ENCODE measurements around the gene OR7G3. TPM values are rescaled to one million over a fixed set of nuclear protein-coding genes. Genes with fewer than 3 reads are reported as not detected.

Gene OR7G3
- total and polyA plus RNA-seq, 2 donors (not counting 1 experiment from before 2014, with no cell fraction given): not detected

DNA sequence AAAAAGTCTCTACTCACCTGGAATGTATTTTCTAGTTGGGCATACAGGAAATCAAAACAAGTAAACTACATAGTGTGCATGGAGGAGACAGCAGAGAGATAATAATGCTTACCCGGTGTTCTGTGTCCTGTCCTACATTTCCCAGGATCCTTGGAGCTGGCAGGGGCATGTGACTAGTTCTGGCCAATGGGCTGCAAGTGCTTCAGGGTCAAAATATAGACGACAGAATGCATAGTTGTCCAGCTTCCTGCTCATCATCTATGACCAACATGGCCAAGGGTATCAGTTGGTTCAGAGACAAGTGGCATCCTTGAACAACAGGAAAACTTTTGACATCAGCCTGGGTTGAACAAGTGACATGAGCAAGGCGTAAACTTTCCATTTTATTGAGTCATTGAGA, 21.9 kb upstream of the OR7G3 start:
- DNase-seq (no peak), ATAC-seq (ENCODE audit: low read depth) (no peak)
- H3K4me2 ChIP-seq (replicated peaks; ENCODE audit: low read depth, low read length, poor library complexity, severe bottlenecking): no peak overlapping the region
- H3K9ac ChIP-seq (ENCODE audit: low read length): no peak overlapping the region
- Mint-ChIP-seq H3K27me3 (no peaks in the 10 kb centered on the region), H3K4me3 (no peak overlapping the region), H3K27ac (no peak overlapping the region), H3K4me1 (peaks cover 44% of the 10 kb centered on the region), H3K9me3 (ENCODE audit: insufficient read depth) (peaks cover 9% of the 10 kb centered on the region)
- H4K20me1 ChIP-seq (ENCODE audit: control insufficient read depth, insufficient read depth, low read length, poor library complexity, severe bottlenecking): peaks cover 73% of the 10 kb centered on the region
- ChIA-PET CTCF (no interaction called here), POLR2A (no interaction called here)
- TF ChIP-seq EZH2 (IDR thresholded peaks at IDR 0.05; ENCODE audit: borderline replicate concordance, insufficient read depth, low read depth, low read length, poor library complexity, severe bottlenecking): no peak
- TF ChIP-seq CTCF (IDR thresholded peaks at IDR 0.05): no peak
- H3K79me2 ChIP-seq (ENCODE audit: control insufficient read depth, insufficient read depth, low read length): peaks cover 100% of the 10 kb centered on the region
- intact Hi-C loops (cut with micrococcal nuclease): no loop called here
- H3K27ac ChIP-seq (ENCODE audit: low read length in 2 of 2): no peak overlapping the region
- H3K36me3 ChIP-seq (replicated peaks in 1 of 2; ENCODE audit: control extremely low read depth in 1 of 2, control insufficient read depth in 1 of 2, extremely low read depth in 1 of 2, insufficient read depth in 2 of 2, low read length in 1 of 2): peaks cover 0 to 46% of the 10 kb centered on the region in 2 experiments
- 90% methylated on average over 2 of the region's 3 CpGs for WGBS (ENCODE audit: insufficient coverage)
- peaks cover 6 to 39% (median 26%) of the 10 kb centered on the region in 3 donors for H3K9me3 ChIP-seq (ENCODE audit: control extremely low read depth in 1 of 3, control insufficient read depth in 2 of 3, insufficient read depth in 1 of 3, low read length in 2 of 3)
- H3K27me3 ChIP-seq (replicated peaks in 1 of 4; ENCODE audit: control extremely low read depth in 1 of 4, control insufficient read depth in 3 of 4, insufficient read depth in 4 of 4, low read length in 3 of 4): no peaks in the 10 kb centered on the region
- H3K4me3 ChIP-seq (ENCODE audit: control extremely low read depth in 1 of 5, extremely low read depth in 1 of 5, insufficient read depth in 1 of 5, low read depth in 2 of 5, low read length in 4 of 5): no peak overlapping the region
- peaks cover 0 to 6% of the 10 kb centered on the region in 2 donors for H3K4me1 ChIP-seq (ENCODE audit: control insufficient read depth in 2 of 2, insufficient read depth in 2 of 2, low read length in 2 of 2)
- no peak overlapping the region for H2AFZ ChIP-seq (ENCODE audit: insufficient read depth, low read depth, low read length, poor library complexity, severe bottlenecking)

DNA sequence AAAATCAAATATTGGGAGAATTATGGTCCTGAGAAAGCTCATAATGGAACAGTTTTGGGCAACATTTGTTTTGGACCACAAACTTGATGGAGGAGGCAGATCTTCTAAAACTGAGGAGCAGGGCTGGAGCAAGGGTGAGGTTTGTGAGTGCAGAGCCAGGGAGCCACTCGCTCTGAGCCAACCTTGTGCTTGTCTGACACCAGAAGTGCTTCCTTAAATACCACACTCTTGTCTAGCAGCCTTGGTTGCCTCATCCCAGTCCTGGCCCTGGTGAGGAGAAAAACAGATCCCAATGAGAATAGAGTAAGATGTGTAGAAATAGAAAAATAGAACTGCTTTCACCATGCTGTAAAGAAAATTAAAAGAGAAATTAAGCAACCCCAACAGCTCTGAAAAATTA, 20.1 kb upstream of the OR7G3 start:
- DNase-seq (no peak), ATAC-seq (ENCODE audit: low read depth) (no peak)
- no peak overlapping the region for H3K4me3 ChIP-seq (ENCODE audit: control extremely low read depth in 1 of 5, extremely low read depth in 1 of 5, insufficient read depth in 1 of 5, low read depth in 2 of 5, low read length in 4 of 5)
- Mint-ChIP-seq H3K27ac (no peak overlapping the region), H3K27me3 (no peaks in the 10 kb centered on the region), H3K4me3 (no peak overlapping the region), H3K9me3 (ENCODE audit: insufficient read depth) (peaks cover 9% of the 10 kb centered on the region), H3K4me1 (peaks cover 48% of the 10 kb centered on the region)
- peaks cover 100% of the 10 kb centered on the region for H3K79me2 ChIP-seq (ENCODE audit: control insufficient read depth, insufficient read depth, low read length)
- peaks cover under 1 to 7% of the 10 kb centered on the region in 2 donors for H3K4me1 ChIP-seq (ENCODE audit: control insufficient read depth in 2 of 2, insufficient read depth in 2 of 2, low read length in 2 of 2)
- peaks cover 0 to 37% of the 10 kb centered on the region in 2 experiments for H3K36me3 ChIP-seq (replicated peaks in 1 of 2; ENCODE audit: control extremely low read depth in 1 of 2, control insufficient read depth in 1 of 2, extremely low read depth in 1 of 2, insufficient read depth in 2 of 2, low read length in 1 of 2)
- ChIA-PET POLR2A (no interaction called here), CTCF (no interaction called here)
- H2AFZ ChIP-seq (ENCODE audit: insufficient read depth, low read depth, low read length, poor library complexity, severe bottlenecking): no peak overlapping the region
- no peak overlapping the region for H3K27ac ChIP-seq (ENCODE audit: low read length in 2 of 2)
- no peak overlapping the region for H3K4me2 ChIP-seq (replicated peaks; ENCODE audit: low read depth, low read length, poor library complexity, severe bottlenecking)
- intact Hi-C loops (cut with micrococcal nuclease): no loop called here
- peaks cover 58% of the 10 kb centered on the region for H4K20me1 ChIP-seq (ENCODE audit: control insufficient read depth, insufficient read depth, low read length, poor library complexity, severe bottlenecking)
- WGBS (ENCODE audit: insufficient coverage): no CpG with 5 or more reads among the region's 1 CpG
- H3K9ac ChIP-seq (ENCODE audit: low read length): no peak overlapping the region
- no peaks in the 10 kb centered on the region for H3K27me3 ChIP-seq (replicated peaks in 1 of 4; ENCODE audit: control extremely low read depth in 1 of 4, control insufficient read depth in 3 of 4, insufficient read depth in 4 of 4, low read length in 3 of 4)
- peaks cover 3 to 27% (median 18%) of the 10 kb centered on the region in 3 donors for H3K9me3 ChIP-seq (ENCODE audit: control extremely low read depth in 1 of 3, control insufficient read depth in 2 of 3, insufficient read depth in 1 of 3, low read length in 2 of 3)
- TF ChIP-seq CTCF (IDR thresholded peaks at IDR 0.05): no peak

Measured in B cell (primary cell).